GM19463 (cell line): Measurements from ENCODE around the gene B4GALNT1.
"Not testable (repeated sequence)": the region's sequence is repeated elsewhere in the genome, so short reads cannot be mapped to it uniquely, and the experiment has no call there.

Experiments
- ATAC-seq: cut with Tn5 transposase; IDR thresholded peaks from one replicate; pipeline ENCODE4 v1.9.1; 2021; ENCODE audit warnings: mild to moderate bottlenecking, moderate library complexity; ENCODE audit not compliant: unreplicated experiment

B4GALNT1 gene

DNA sequence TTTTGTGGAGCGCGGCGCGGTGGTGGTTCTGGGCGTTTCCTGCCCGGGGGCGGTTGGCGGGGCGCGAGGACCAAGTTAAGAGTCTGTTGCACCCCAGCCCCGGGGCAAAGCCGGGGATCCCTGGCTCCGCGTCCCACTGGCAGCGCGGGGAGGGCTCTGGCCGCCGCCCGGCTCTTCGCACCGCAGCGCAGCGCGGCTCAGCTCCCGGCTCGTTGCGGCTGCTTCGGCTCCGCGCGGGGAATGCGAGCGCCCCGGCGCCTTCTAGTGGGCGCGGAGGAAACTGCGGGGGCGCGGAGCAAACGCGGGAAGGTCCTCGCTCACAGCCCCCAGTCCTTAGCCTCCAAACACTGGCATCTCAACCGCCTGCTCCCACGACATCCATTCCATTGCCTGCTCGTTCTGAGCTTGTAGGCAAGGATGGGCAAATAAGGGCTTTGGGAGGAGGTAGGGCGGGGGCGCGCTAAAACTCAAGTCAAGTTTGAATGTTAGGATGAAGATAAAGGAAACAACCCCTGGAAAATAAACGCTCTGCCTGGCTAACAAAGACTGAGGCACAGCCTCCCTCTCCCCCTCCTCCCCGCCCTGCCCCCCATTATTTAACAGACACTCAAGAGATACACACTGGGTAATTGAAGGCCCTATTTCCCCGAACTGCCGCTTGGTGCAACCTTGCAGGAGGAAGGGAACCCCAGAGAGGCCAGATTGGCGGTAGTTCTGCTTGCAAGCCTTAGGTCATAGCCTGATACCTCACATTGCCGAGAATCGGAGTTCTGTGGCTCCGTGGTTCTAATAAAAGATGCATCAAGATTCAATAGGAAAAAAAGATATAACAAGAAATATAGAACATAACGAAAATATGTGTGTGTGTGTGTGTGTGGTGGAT, at the start of gene B4GALNT1:
Gene B4GALNT1, minus strand, starts transcription at position 244 of the 883 bp plus-strand sequence. CDS start 1,069 bp downstream, outside the sequence.
- ATAC-seq, result peak; percentile 87

DNA sequence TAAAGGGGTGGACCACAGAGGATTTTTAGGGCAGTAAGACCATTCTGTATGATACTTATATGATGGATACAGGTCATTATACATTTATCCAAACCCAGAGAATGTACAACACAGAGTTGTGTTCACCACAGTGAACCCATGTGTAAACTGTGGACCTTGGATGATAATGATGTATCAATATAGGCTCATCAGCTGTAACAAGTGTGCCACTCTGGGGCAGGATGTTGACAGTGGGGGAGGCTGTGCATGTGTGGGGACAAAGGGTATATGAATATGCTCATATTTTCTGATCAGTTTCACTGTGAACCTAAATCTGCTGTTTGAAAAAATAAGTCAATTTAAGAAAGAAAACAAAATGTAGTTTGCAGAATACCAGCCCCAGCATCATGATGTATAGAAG, 46.7 kb upstream of the B4GALNT1 start:
- ATAC-seq, result no peak

DNA sequence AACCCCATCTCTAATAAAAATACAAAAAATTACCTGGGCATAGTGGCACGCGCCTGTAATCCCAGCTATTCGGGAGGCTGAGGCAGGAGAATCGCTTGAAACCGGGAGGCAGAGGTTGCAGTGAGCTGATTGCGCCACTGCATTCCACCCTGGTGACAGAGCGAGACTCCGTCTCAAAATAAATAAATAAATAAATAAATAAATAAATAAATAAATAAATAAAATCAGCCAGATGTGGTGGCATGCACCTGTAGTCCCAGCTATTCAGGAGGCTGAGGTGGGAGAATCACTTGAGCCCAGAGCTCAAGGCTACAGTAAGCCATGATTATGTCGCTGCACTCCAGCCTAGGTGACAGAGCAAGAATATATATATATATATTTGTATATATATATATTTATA, 44.9 kb upstream of the B4GALNT1 start:
- not testable (repeated sequence) for ATAC-seq

DNA sequence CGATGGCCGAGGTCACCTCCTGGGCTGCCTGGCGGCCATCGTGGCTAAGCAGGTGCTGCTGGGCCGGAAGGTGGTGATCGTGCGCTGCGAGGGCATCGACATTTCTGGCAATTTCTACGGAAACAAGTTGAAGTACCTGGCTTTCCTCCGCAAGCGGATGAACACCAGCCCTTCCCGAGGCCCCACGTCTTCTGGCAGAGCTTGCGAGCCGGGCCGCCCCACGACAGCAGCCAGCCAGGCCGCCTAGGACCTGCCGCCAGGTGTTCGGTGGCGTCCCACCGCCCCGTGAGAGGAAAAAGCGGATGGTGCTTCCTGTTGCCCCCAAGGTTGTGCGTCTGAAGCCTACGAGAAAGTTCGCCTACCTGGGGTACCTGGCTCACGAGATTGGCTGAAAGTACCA, 41.7 kb upstream of the B4GALNT1 start:
- no peak for ATAC-seq

DNA sequence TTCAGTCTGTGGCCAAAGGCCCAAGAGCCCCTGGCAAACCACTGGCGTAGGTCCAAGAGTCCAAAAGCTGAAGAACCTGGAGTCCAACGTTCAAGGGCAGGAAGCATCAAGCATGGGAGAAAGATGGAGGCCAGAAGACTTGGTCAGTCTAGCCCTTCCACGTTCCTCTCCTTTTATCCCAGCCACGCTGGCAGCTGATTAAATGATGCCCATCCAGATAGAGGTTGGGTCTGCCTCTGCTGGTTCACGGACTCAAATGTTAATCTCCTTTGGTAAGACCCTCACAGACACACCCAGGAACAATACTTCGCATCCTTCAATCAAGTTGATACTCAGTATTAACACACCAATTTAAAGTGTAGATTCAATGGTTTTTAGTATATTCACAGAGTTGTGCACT, 39.8 kb upstream of the B4GALNT1 start:
- no peak for ATAC-seq

DNA sequence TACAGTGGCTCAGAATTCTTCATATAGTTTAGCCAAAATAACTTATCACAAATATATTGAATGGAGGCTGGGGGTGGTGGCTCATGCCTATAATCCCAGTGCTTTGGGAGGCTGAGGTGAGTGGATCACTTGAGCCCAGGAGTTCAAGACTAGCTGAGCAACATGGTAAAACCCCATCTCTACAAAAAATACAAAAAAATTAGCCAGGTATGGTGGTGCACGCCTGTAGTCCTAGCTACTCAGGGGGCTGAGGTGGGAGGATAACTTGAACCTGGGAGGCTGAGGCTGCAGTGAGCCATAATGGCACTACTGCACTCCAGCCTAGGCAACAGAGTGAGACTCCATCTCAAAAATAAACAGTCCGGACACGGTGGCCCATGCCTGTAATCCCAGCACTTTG, 38.8 kb upstream of the B4GALNT1 start:
- not testable (repeated sequence) for ATAC-seq

DNA sequence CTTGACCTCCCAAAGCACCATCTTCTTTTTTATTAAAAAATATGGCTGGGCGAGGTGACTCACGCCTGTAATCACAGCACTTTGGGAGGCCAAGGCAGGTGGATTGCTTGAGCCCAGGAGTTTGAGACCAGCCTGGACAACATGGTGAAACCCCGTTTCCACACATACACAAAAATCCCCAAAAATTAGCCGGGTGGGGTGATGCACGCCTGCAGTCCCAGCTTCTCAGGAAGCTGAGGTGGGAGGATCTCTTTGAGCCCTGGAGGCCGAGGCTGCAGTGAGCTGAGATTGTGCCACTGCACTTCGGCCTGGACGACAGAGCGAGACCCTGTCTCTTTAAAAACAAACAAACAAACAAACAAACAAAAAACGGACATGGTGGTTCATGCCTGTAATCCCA, 36.7 kb upstream of the B4GALNT1 start:
- ATAC-seq, result not testable (repeated sequence)

DNA sequence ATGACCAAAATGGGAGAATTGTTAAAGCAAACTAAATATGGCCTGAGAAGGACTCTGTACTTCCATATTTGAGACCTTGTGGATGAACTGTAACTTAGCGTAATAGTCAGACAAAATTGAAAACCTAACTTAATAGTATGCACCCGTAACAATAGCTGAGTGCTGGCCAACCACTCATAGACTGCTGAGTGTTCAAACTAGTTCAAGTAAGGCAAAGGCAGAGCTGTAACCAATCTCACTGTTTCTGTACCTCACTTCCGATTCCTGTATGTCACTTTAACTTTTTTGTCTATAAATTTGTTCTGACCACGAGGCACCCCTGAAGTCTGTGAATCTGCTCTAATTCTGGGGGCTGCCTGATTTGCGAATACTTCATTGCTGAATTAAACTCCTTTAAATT, 33.9 kb upstream of the B4GALNT1 start:
- no peak for ATAC-seq

DNA sequence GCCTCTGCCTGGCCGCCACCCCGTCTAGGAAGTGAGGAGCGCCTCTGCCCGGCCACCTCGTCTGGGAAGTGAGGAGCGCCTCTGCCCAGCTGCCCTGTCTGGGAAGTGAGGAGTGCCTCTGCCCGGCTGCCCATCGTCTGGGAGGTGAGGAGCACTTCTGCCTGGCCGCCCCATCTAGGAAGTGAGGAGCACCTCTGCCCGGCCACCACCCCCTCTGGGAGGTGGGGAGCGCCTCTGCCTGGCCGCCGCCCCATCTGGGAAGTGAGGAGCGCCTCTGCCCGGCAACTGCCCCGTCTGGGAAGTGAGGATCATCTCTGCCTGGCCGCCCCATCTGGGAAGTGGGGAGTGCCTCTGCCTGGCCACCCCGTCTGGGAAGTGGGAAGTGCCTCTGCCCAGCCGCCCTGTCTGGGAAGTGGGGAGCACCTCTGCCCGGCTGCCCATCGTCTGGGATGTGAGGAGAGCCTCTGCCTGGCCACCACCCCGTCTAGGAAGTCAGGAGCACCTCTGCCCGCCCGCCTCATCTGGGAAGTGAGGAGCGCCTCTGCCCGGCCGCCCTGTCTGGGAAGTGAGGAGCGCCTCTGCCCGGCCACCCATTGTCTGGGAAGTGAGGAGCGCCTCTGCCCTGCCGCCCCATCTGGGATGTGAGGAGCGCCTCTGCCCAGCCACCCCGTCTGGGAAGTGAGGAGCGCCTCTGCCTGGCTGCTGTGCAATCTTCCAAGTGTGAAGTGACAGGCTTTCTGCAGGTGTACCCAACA, 32.2 kb upstream of the B4GALNT1 start:
- ATAC-seq, result not testable (repeated sequence)

DNA sequence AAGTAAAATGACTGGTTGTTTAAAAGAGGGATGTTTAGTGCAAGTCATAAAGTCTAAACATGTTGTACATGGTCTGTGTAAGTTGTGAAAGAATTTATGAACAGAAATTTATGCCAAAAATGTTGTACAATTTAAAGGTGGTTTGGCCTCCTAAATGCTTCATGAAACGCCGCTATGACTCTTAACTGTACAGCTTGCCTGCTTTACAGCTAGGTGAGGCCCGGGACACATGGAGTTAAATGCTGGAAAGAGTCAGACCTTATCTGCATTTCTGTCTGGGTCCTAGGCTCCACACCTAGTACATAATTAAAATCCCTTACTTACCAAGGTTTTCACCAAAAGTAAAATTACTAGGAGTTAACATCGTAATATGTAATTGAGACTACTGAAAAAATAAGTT, 28.4 kb upstream of the B4GALNT1 start:
- ATAC-seq, result no peak

DNA sequence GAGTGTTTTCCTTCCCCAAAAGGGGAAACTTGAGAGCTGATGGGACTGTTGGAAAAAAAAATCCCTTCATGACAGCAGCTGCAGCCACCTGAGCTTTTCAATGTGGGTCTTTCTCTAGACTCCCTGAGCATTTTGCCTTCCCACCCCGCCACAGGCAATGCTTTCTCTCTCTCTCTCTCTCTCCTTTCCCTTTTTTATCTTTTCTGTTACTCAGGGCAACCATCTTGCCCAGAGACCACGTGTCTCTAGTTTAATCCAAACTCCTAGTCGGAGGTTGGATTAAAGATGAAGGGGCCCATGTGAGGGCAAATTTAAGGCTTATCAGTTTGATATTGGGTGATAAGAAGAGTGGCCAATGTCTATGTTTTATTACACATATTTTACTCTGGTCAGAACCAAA, 25.9 kb upstream of the B4GALNT1 start:
- ATAC-seq, result no peak

DNA sequence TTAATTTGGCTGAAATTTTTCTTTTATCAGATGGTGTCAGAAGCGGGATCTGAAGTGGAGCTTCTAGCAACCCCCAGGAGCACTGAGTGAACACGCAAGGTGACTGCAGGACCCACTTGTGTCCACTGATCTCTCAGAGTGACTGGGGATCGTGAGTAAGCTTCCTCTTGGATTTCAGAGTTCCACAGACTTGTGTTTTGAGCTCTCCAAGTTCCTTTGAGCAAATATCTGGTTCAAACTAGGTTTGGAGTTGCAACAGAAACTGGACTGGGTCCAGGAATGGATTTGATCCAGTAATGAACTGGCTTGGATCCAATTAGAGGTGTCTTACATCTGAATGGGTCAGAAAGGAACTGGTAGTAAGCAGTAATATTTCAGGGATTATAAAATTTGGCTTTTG, 24.7 kb upstream of the B4GALNT1 start:
- ATAC-seq, result no peak

DNA sequence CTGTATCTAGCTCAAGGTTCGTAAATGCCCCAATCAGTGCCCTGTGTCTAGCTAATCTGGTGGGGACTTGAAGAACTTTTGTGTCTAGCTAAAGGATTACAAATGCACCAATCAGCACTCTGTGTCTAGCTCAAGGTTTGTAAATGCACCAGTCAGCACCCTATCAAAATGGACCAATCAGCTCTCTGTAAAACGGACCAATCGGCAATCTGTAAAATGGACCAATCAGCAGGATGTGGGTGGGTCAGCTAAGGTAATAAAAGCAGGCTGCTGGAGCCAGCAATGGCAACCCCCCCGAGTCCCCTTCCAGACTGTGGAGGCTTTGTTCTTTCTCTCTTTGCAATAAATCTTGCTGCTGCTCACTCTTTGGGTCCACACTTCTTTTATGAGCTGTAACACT, 23.4 kb upstream of the B4GALNT1 start:
- not testable (repeated sequence) for ATAC-seq

DNA sequence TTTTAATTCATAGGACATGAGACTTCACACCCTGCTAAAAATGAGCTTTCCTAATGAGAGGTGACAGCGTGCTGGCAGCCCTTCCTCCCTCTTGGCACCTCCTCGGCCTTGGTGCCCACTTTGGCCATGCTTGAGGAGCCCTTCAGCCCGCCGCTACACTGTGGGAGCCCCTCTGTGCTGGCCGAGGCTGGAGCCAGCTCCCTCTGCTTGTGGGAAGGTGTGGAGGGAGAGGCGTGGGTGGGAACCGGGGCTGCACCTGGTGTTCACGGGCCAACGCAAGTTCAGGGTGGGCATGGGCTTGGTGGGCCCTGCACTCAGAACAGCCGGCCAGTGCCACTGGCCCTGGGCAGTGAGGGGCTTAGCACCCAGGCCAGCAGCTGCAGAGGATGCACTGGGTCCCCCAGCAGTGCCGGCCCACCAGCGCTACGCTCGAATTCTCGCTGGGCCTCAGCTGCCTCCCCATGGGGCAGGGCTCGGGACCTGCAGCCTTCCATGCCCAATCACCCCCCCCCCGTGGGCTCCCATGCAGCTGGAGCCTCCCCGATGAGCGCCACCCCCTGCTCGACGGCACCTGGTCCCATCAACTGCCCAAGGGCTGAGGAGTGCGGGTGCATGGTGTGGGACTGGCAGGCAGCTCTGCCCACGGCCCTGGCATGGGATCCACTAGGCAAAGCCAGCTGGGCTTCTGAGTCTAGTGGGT, 22.7 kb upstream of the B4GALNT1 start:
- ATAC-seq, result no peak

DNA sequence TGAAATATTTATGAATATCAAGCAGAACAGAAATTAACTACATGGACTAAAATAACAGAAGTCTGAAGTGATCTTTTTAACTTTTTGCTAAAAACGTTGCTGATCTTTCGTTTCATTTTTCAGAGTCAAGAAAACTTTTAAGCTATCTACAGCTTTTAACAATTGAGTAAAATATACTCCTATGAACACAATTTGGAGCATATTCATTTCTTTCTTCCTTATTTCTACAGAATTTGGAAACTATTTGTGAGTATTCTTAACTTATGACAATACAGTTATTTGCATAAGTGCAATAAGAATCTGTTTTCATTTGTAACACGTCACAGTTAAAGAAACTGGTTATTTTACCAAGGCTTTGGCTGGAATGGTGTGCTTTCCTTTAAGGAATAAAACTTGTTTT, 21.0 kb upstream of the B4GALNT1 start:
- ATAC-seq, result no peak

DNA sequence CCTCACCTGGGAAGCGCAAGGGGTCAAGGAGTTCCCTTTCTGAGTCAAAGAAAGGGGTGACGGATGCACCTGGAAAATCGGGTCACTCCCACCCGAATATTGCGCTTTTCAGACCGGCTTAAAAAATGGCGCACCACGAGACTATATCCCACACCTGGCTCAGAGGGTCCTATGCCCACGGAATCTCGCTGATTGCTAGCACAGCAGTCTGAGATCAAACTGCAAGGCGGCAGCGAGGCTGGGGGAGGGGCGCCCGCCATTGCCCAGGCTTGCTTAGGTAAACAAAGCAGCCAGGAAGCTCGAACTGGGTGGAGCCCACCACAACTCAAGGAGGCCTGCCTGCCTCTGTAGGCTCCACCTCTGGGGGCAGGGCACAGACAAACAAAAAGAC, 13.7 kb upstream of the B4GALNT1 start:
- not testable (repeated sequence) for ATAC-seq

DNA sequence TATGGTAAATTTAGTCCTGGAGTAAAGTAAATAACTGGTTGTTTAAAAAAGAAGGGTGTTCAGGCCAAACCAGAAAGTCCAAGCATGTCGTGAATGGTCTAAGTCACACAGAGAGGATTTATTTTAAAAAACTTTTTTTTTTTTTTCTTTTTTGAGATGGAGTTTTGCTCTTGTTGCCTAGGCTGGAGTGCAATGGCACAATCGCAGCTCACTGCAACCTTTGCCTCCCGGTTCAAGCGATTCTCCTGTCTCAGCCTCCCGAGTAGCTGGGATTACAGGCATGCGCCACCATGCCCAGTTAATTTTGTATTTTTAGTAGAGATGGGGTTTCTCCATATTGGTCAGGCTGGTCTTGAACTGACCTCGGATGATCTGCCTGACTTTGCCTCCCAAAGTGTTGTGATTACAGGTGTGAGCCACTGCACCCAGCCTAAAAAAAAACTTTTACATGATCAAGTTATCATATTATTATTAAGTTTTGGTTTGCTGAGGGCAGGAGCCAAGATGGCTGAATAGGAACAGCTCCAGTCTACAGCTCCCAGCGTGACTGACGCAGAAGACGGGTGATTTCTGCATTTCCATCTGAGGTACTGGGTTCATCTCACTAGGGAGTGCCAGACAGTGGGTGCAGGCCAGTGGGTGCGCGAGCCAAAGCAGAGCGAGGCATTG, 13.1 kb upstream of the B4GALNT1 start:
- not testable (repeated sequence) for ATAC-seq

DNA sequence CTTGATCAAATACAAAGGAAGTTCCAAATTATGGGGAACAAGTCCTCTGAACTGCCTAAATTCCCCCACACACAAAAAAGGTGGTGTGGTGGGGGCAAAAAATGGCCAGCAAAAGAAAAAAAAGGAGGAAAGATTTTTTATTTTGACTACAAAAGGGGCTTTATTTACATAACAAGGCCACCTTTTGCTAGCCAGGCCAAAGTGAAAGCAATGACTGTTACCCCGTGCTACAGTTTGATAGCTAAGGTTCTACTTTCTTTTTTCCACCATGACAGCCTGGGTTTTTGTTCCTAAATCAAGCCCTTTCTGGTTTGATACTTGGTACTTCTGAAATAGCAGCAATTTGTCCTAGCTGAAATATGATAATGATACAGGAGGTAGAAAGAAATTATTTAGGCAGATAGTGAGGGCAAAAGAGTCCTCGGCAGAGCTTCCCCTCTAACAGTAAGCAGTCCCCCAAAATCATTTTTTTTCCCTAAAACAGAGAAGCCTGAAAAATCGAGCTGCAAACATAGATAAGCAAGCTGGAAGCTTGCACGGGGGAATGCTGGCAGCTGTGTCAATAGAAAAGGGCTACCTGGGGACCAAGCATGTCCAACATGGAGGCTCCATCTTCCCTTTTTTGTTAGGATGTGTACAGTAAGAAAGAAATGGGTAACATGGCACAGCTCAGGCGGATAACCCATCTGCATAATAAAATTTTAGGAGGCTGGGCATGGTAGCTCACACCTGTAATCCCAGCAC, 8.9 kb upstream of the B4GALNT1 start:
- no peak for ATAC-seq

DNA sequence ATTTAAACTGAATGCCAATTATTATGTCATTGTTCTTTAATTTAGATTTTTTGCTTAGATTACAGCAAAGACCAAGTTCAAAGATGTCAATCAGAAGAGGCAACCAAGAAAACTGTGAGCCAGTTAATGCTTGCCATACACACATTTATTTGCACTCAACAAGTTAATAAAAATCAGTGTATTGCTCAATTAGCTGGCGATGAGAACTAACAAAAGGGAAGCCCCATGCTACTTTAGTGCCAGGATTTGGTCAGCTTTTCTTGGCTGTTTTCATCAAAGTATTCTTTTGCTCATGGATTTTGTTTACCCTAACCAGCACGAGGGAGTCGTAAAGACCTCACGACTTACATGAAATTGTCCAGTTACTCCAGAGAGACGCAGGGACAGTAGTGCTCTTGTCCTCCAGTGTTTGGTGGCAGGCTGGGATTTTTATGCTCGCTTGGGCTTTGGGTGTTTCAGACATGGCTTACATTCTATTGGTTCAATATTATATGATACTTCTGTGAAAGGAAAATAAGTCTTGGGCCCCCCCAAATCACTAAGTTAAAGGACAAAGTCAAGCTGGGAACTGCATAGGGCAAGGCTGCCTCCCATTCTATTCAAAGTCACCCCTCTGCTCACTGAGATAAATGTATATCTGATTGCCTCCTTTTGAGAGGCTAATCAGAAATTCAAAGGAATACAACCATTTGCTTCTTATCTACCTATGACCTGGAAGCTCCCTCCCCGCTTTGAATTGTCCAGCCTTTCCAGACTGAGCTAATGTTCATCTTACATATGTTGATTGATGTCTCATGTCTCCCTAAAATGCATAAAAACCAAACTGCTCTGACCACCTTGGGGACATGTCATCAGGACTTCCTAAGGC, 7.4 kb upstream of the B4GALNT1 start:
- no peak for ATAC-seq
